ENCODE data around the gene MNS1.
"Not testable (repeated sequence)": the region's sequence is repeated elsewhere in the genome, so short reads cannot be mapped to it uniquely, and the experiment has no call there.

- not testable (repeated sequence) for TF ChIP-seq CTCF (IDR thresholded peaks at IDR 0.05; ENCODE audit: insufficient read depth, low read depth, low read length); EZH2 (IDR thresholded peaks at IDR 0.05; ENCODE audit: insufficient read depth, low read length)
Measured at GRCh38 chr15:56399209-56399608, 65.7 kb downstream of the MNS1 start.
